Peyer's patch (tissue), 4 donors: Measurements from ENCODE around the gene NFATC4.

Experiments used
- CTCF ChIP-seq, 6 experiments: fragments of 450-650 bp in 4 of 6; fragments of 200-600 bp in 2 of 6; sonication (generic) in 1 of 6; IDR thresholded peaks; one replicate each; pipeline ENCODE4 v1.5.1; 2017 to 2019; ENCODE audit warnings: antibody characterized with exemption in 6 of 6, mild to moderate bottlenecking in 3 of 6, moderate library complexity in 1 of 6
- POLR2A ChIP-seq, 2 donors: fragments of 450-650 bp; IDR thresholded peaks; one replicate each; pipeline ENCODE4 v1.5.1; 2017; ENCODE audit warnings: antibody characterized with exemption in 2 of 2, mild to moderate bottlenecking in 2 of 2, moderate library complexity in 2 of 2

GRCh38 chr14:24332268-24332993, 35.6 kb upstream of the NFATC4 start:
- no peak for TF ChIP-seq POLR2A (IDR thresholded peaks at IDR 0.05)
- TF ChIP-seq CTCF (IDR thresholded peaks at IDR 0.05), result peak; percentile 76 to 88 (median 83)
